HCT116 (cell line): ENCODE results near the gene CHKA.

Experiments
- CEBPB ChIP-seq: IDR thresholded peaks from 2 replicates; pipeline ENCODE4 v1.6.1; 2012; ENCODE audit warnings: low read depth
- EZH2 ChIP-seq: fragments of 200-600 bp; sonication (generic); IDR thresholded peaks from 2 replicates; pipeline ENCODE4 v1.6.1; 2017; ENCODE audit warnings: antibody characterized with exemption, mixed run types
- EZH2phosphoT487 ChIP-seq: fragments of 200-600 bp; IDR thresholded peaks from 2 replicates; pipeline ENCODE4 v1.6.1; 2018; ENCODE audit warnings: antibody characterized with exemption, borderline replicate concordance
- JUND ChIP-seq: IDR thresholded peaks from 2 replicates; pipeline ENCODE4 v1.6.1; 2012
- POLR2A ChIP-seq: IDR thresholded peaks from 2 replicates; pipeline ENCODE4 v1.7.0; 2011; ENCODE audit warnings: borderline replicate concordance; ENCODE audit not compliant: insufficient read depth, insufficient read length; ENCODE audit errors: extremely low read depth
- POLR2AphosphoS5 ChIP-seq: IDR thresholded peaks from 2 replicates; pipeline ENCODE4 v1.6.1; 2011; ENCODE audit warnings: mild to moderate bottlenecking, low read depth, low read length, moderate library complexity
- SIN3A ChIP-seq: IDR thresholded peaks from 2 replicates; pipeline ENCODE4 v1.6.1; 2012; ENCODE audit warnings: low read depth
- SP1 ChIP-seq: IDR thresholded peaks from 2 replicates; pipeline ENCODE4 v1.6.1; 2012; ENCODE audit warnings: low read depth
- SRF ChIP-seq: IDR thresholded peaks from 2 replicates; pipeline ENCODE4 v1.6.1; 2012; ENCODE audit warnings: low read depth
- TCF7L2 ChIP-seq: IDR thresholded peaks from 2 replicates; pipeline ENCODE4 v1.7.0; 2011; ENCODE audit warnings: borderline replicate concordance, inconsistent platforms; ENCODE audit not compliant: insufficient read depth, insufficient read length; ENCODE audit errors: extremely low read depth
- YY1 ChIP-seq: IDR thresholded peaks from 2 replicates; pipeline ENCODE4 v1.6.1; 2011; ENCODE audit warnings: low read length, low read depth, moderate library complexity, mild to moderate bottlenecking; ENCODE audit not compliant: insufficient replicate concordance; ENCODE audit errors: extremely low read depth
- TF ChIP-seq, protein P1 (sequence below), 3 experiments: fragments of 200-600 bp in 1 of 3; sonication (generic) in 1 of 3; IDR thresholded peaks in 2 of 3; conservative IDR thresholded peaks in 1 of 3; 2 replicates each; pipeline ENCODE4 v1.5.1; 2012 to 2017; ENCODE audit warnings: low read depth in 2 of 3, low read length in 2 of 3, antibody characterized with exemption in 1 of 3, borderline replicate concordance in 1 of 3, control low read depth in 1 of 3, mild to moderate bottlenecking in 1 of 3, mixed read lengths in 1 of 3, mixed run types in 1 of 3, moderate library complexity in 1 of 3; ENCODE audit not compliant: insufficient read depth in 1 of 3
- TF ChIP-seq, protein P2 (sequence below): IDR thresholded peaks from 2 replicates; pipeline ENCODE4 v1.6.1; 2012; ENCODE audit warnings: low read depth
- TF ChIP-seq, protein P3 (sequence below): IDR thresholded peaks from 2 replicates; pipeline ENCODE4 v1.6.1; 2012

DNA sequence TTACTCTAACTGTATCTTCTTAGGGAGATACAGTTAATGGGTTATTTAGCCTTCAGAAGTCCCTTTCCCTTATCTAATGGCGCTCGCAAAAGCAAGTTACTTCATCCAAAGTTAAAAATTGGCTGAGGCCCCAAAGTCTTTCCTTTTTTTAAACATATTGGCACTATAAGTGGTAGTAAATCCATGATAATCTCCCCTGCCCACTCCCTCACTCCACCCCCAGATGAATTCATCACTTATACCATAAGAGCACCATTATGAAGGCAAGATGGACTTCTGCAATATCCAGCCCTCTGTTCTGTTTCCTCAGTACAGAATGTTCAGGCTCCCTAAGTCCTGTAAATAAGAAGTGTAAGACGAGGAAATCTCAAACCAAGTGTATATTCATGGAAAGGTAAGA, 37.7 kb downstream of the CHKA start:
- TF ChIP-seq, protein P1, sequence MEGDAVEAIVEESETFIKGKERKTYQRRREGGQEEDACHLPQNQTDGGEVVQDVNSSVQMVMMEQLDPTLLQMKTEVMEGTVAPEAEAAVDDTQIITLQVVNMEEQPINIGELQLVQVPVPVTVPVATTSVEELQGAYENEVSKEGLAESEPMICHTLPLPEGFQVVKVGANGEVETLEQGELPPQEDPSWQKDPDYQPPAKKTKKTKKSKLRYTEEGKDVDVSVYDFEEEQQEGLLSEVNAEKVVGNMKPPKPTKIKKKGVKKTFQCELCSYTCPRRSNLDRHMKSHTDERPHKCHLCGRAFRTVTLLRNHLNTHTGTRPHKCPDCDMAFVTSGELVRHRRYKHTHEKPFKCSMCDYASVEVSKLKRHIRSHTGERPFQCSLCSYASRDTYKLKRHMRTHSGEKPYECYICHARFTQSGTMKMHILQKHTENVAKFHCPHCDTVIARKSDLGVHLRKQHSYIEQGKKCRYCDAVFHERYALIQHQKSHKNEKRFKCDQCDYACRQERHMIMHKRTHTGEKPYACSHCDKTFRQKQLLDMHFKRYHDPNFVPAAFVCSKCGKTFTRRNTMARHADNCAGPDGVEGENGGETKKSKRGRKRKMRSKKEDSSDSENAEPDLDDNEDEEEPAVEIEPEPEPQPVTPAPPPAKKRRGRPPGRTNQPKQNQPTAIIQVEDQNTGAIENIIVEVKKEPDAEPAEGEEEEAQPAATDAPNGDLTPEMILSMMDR (IDR thresholded peaks at IDR 0.05 in 2 of 3, conservative IDR thresholded peaks at IDR 0.05 in 1 of 3; ENCODE audit: borderline replicate concordance in 1 of 3, insufficient read depth in 1 of 3, low read depth in 2 of 3, low read length in 2 of 3), result no peak
- TF ChIP-seq, protein P2, sequence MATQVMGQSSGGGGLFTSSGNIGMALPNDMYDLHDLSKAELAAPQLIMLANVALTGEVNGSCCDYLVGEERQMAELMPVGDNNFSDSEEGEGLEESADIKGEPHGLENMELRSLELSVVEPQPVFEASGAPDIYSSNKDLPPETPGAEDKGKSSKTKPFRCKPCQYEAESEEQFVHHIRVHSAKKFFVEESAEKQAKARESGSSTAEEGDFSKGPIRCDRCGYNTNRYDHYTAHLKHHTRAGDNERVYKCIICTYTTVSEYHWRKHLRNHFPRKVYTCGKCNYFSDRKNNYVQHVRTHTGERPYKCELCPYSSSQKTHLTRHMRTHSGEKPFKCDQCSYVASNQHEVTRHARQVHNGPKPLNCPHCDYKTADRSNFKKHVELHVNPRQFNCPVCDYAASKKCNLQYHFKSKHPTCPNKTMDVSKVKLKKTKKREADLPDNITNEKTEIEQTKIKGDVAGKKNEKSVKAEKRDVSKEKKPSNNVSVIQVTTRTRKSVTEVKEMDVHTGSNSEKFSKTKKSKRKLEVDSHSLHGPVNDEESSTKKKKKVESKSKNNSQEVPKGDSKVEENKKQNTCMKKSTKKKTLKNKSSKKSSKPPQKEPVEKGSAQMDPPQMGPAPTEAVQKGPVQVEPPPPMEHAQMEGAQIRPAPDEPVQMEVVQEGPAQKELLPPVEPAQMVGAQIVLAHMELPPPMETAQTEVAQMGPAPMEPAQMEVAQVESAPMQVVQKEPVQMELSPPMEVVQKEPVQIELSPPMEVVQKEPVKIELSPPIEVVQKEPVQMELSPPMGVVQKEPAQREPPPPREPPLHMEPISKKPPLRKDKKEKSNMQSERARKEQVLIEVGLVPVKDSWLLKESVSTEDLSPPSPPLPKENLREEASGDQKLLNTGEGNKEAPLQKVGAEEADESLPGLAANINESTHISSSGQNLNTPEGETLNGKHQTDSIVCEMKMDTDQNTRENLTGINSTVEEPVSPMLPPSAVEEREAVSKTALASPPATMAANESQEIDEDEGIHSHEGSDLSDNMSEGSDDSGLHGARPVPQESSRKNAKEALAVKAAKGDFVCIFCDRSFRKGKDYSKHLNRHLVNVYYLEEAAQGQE, result no peak
- TF ChIP-seq POLR2A (no peak), TCF7L2 (no peak), EZH2 (no peak), SRF (no peak), SP1 (no peak), EZH2phosphoT487 (no peak), POLR2AphosphoS5 (no peak), SIN3A (no peak), CEBPB (no peak), YY1 (no peak), JUND (no peak)
- TF ChIP-seq, protein P3, sequence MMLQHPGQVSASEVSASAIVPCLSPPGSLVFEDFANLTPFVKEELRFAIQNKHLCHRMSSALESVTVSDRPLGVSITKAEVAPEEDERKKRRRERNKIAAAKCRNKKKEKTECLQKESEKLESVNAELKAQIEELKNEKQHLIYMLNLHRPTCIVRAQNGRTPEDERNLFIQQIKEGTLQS, result no peak
